Measurements from ENCODE around the gene PER1. TPM values are rescaled to one million over a fixed set of nuclear protein-coding genes. Genes with fewer than 3 reads are reported as not detected.

PER1 gene
- total and polyA plus RNA-seq, 2 of the 8 experiments (the other 6 are each of a cell fraction or from before 2014, with no cell fraction given) = 9.6 to 38.0 TPM

DNA sequence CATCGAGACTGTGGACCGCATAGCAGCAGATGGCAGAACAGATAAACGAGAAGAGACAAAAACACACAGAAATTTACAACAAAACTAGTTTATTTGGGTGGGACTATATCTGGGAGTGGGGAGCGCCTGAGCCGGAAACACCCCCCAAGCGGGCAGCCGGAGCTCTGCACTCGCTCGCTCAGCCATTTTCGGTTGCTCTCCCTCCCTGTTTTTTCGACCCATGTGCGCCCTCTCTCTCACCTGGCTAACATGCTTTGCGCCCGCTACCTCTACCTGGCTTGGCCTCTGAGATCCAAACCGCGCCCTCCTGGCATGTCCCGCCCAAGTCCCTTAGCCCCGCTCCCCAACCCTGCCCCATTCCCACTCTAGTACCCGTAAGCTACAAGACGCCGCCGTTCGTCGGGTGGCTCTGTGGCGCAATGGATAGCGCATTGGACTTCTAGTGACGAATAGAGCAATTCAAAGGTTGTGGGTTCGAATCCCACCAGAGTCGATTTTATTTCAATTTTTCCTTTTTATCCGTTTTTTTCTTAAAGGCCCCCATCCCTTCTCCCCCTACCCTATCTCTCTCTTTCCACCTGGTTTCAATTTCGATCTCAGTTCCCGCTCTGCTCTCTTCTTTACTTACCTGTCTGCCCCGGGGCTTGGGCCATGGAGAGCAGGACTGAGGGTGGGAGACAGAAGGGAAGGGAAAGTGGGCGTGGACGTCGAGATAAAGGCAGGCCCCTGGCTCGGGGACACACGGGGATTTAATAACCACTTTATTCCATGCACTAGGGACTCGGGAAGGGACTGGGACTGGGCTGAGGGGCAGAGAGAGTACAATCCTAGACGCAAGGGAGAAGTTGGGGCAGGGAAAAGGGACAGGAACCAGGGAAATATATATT is 31.4 kb downstream of the PER1 start (continued):
- no peak for TF ChIP-seq CBX8 (IDR thresholded peaks at IDR 0.05; ENCODE audit: borderline replicate concordance, low read depth, low read length)
- peak; percentile 50; the same call in 1 of the 2 replicates for TF ChIP-seq POLR2AphosphoS5 (IDR thresholded peaks at IDR 0.05; ENCODE audit: low read depth, low read length)
- peak in 1 of 2 experiments; percentile 12; a peak in 2 of 4 replicates for TF ChIP-seq SIN3A (conservative IDR thresholded peaks at IDR 0.05 in 1 of 2, IDR thresholded peaks at IDR 0.05 in 1 of 2; ENCODE audit: low read depth in 1 of 2, low read length in 2 of 2)
- 0 out of 2 replicates have a peak, but pooled peaks have one; percentile 35 for TF ChIP-seq PHF8 (conservative IDR thresholded peaks at IDR 0.05; ENCODE audit: low read depth, low read length)
- TF ChIP-seq ASH2L (IDR thresholded peaks at IDR 0.05; ENCODE audit: low read length) = peak; percentile 98
- TF ChIP-seq, protein P1, sequence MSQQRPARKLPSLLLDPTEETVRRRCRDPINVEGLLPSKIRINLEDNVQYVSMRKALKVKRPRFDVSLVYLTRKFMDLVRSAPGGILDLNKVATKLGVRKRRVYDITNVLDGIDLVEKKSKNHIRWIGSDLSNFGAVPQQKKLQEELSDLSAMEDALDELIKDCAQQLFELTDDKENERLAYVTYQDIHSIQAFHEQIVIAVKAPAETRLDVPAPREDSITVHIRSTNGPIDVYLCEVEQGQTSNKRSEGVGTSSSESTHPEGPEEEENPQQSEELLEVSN (IDR thresholded peaks at IDR 0.05) = no peak
- no peak for TF ChIP-seq EZH2 (IDR thresholded peaks at IDR 0.05; ENCODE audit: low read depth, low read length, severe bottlenecking)
- TF ChIP-seq CHD2 (IDR thresholded peaks at IDR 0.05; ENCODE audit: low read length) = no peak
- no peak for TF ChIP-seq JUN (IDR thresholded peaks at IDR 0.05; ENCODE audit: low read depth, low read length)
- TF ChIP-seq SP2 (IDR thresholded peaks at IDR 0.05; ENCODE audit: low read length) = no peak
- TF ChIP-seq KDM1A (IDR thresholded peaks at IDR 0.05; ENCODE audit: borderline replicate concordance, low read length) = peak; percentile 17; the same call in 1 of the 2 replicates
- TF ChIP-seq HDAC6 (IDR thresholded peaks at IDR 0.05; ENCODE audit: low read depth, low read length) = no peak
- no peak for TF ChIP-seq HDAC2 (IDR thresholded peaks at IDR 0.05; ENCODE audit: borderline replicate concordance in 1 of 2, low read depth in 2 of 2, low read length in 2 of 2)
- no peak for TF ChIP-seq SP4 (IDR thresholded peaks at IDR 0.05; ENCODE audit: low read length)
- TF ChIP-seq NRF1 (IDR thresholded peaks at IDR 0.05; ENCODE audit: low read depth, low read length) = peak; percentile 40; the same call in 1 of the 2 replicates
- TF ChIP-seq TAF1 (IDR thresholded peaks at IDR 0.05; ENCODE audit: low read depth, low read length) = 0 out of 2 replicates have a peak, but pooled peaks have one; percentile 25
- TF ChIP-seq YY1 (IDR thresholded peaks at IDR 0.05; ENCODE audit: low read depth, low read length) = 0 out of 2 replicates have a peak, but pooled peaks have one; percentile 55
- no peak for TF ChIP-seq ZNF274 (IDR thresholded peaks at IDR 0.05; ENCODE audit: borderline replicate concordance, extremely low read depth, low read length)
- TF ChIP-seq TCF12 (IDR thresholded peaks at IDR 0.05; ENCODE audit: low read depth, low read length) = no peak
- TF ChIP-seq, protein P2, sequence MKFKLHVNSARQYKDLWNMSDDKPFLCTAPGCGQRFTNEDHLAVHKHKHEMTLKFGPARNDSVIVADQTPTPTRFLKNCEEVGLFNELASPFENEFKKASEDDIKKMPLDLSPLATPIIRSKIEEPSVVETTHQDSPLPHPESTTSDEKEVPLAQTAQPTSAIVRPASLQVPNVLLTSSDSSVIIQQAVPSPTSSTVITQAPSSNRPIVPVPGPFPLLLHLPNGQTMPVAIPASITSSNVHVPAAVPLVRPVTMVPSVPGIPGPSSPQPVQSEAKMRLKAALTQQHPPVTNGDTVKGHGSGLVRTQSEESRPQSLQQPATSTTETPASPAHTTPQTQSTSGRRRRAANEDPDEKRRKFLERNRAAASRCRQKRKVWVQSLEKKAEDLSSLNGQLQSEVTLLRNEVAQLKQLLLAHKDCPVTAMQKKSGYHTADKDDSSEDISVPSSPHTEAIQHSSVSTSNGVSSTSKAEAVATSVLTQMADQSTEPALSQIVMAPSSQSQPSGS (IDR thresholded peaks at IDR 0.05; ENCODE audit: low read length) = no peak
- 0 out of 2 replicates have a peak, but pooled peaks have one; percentile 57 for TF ChIP-seq POU5F1 (IDR thresholded peaks at IDR 0.05; ENCODE audit: low read depth, low read length)

Data from H1 (cell line).